LNCAP (cell line): Measurements from ENCODE around the gene NDFIP2.

Experiments
- TF ChIP-seq, protein P1 (sequence below): fragments of 450-650 bp; IDR thresholded peaks from 2 replicates; pipeline ENCODE4 v1.5.1; 2017; ENCODE audit warnings: mild to moderate bottlenecking

The NDFIP2 gene

DNA sequence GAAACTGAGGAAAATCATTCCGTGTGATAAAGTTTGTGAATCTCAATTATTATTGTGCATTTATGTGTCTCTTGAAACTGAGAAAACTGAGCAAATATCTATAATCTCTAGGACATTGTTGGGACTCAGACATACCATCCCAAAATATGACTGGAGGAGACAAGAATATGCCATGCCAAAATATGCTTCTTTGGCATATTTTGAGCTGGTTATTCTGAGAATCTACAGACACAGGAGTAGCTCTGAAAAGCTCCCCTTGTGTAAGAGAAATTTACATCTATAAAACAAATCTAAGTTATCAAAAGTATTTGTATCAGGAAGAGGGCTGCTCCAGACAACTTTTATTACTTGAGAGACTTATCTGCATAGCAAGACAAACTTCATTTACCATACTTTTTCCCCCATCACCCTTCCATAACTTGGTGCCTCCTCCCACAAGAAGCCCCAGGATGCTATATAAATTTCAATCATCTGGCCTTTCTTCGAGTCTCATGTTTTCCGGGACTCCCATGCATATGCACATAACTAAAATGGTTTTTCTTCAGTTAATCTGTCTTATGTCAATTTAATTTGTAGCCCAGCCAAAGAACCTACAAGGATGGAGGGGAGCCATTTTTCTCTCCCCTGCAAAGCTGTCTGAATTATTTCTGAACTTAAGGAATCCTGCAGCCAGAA is 28.6 kb upstream of the NDFIP2 start:
- TF ChIP-seq, protein P1, sequence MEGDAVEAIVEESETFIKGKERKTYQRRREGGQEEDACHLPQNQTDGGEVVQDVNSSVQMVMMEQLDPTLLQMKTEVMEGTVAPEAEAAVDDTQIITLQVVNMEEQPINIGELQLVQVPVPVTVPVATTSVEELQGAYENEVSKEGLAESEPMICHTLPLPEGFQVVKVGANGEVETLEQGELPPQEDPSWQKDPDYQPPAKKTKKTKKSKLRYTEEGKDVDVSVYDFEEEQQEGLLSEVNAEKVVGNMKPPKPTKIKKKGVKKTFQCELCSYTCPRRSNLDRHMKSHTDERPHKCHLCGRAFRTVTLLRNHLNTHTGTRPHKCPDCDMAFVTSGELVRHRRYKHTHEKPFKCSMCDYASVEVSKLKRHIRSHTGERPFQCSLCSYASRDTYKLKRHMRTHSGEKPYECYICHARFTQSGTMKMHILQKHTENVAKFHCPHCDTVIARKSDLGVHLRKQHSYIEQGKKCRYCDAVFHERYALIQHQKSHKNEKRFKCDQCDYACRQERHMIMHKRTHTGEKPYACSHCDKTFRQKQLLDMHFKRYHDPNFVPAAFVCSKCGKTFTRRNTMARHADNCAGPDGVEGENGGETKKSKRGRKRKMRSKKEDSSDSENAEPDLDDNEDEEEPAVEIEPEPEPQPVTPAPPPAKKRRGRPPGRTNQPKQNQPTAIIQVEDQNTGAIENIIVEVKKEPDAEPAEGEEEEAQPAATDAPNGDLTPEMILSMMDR: no peak

DNA sequence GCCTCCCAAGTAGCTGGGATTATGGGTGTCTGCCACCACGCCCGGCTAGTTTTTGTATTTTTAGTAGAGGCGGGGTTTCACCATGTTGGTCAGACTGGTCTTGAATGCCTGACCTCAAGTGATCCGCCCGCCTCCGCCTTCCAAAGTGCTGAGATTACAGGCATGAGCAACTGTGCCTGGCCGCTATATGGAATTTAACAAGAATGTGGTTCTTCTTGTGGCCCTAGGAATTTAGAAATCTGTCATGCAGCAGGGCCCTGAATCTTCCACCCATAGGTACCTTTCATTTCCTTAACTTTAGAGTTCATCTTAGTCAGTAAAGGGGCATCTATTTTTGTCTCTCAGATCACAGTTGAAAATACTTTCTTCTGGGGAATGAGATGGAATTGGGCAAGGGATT is 25.6 kb upstream of the NDFIP2 start:
- TF ChIP-seq, protein P1: no peak

DNA sequence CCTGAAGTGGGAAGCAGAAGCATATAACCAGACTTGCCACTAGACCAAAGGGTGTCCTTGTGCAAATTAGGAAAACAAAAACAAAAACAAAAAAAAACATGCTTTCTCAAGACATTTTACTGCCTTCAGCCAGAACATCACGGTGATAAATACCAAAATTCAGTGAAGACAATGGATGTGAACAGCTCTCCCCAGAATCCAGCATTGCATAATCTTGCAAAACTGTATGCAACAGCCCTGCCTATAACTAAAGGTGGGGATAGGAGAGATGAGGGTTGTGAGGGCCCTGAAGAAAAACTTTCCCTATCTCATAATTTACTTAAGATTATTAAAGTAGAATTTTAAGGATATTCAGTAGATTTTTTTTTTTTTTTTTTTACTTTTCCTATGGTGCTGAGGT is 24.9 kb upstream of the NDFIP2 start:
- TF ChIP-seq, protein P1: no peak

DNA sequence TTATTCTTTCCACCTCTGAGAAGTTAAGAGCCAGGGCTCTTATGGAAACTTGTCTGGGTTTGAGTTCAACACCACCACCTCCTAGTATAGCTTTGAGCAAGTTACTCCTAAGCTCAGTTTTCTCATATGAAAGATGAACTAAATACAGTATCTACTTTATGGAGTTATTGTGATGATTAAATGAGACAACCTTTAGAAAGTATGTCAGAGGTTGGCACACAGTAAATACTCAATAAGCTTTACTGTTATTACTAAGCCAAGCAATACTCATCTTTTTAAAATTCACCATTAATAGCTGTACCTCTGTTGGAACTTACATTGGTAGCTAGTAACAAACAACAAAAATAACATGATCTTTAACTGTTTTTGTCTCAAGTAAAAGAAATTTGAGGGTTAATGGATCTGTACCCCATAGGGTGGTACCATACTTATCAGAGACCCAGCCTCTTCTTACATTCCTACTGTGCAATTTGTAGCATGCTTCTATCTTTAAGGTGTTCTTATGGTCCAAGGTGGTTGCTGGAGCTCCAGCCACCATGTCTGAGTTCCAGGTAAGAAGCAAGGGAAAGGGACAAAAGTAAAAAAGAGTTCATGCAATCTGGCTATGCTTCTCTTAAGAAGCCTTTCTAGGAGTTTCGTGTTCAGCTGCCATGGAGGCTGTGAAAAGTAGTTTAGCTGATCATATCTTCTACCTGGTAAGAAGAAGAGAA is 24.1 kb upstream of the NDFIP2 start:
- TF ChIP-seq, protein P1: no peak

DNA sequence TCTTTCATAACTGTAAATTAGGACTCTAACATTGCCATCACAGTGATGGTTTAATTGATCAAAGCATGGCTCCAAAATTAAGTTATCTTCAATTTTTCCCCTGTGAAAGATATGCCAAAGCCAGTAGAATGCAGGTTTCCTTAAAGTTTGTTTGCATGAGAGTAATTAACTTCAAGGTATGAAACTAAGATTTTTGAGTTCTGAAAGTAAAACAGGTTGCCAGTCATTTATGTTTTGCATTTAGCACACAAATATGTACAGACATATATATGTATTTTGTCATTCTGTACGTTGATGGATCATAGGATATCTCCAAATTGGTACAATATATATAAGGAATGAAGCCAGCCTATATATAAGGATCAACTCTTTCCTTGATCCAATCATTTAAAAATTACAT is 23.6 kb upstream of the NDFIP2 start:
- TF ChIP-seq, protein P1: no peak

DNA sequence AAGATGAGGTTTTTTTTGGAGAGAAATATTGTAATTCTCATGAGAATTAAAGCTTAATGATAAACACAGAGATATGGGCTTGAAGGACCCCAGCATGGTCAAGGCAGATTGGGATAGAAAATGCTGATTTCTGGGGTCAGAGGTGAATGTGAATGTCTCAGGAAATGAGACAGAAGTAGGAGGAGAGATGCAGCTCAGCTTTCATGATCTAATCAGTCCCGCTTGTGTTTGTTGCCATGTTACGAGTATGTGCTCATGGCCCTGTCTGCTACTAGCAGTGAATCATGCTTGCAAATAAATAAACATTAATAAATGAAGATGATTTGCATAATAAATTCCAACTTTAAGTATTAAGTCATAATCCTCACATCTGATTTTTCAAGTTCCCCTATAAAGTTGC is 23.0 kb upstream of the NDFIP2 start:
- TF ChIP-seq, protein P1: no peak

DNA sequence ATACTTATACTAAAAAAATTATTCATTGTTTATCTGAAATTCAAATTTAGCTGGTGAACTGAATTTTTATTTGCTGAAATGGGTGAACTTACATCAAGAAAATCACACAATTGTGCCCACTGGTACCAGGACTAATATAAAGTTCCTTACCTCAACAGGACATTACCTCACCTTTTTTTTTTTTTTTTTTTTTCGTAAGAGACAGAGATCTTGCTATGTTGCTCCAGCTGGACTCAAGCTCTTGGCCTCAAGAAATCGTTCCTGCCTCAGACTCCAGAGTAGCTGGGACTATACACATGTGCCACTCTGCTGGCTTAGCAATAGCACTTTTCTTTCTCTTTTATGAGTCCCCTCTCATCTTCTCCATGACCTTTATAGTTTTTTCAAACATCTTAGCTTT is 22.5 kb upstream of the NDFIP2 start:
- TF ChIP-seq, protein P1: no peak
